HAP-1 (cell line): Measurements from ENCODE around the gene KLHL36.
A peak's percentile ranks its signal among the peaks of the same experiment; 100 is the strongest.
"Not testable (repeated sequence)": the region's sequence is repeated elsewhere in the genome, so short reads cannot be mapped to it uniquely, and the experiment has no call there.

Experiments used
- DNase-seq, 2 experiments: peaks; one replicate each; pipeline ENCODE4 v3.0.0-alpha.2; 2016 to 2020; ENCODE audit warnings: low spot score in 2 of 2
- H3K27me3 ChIP-seq: fragments of 250-450 bp; sonication (Bioruptor Pico); 2 replicates; pipeline ENCODE4 v1.5.1; 2020; ENCODE audit warnings: low read depth, mild to moderate bottlenecking, moderate library complexity
- H3K36me3 ChIP-seq: fragments of 250-450 bp; sonication (Bioruptor Pico); replicated peaks from 2 replicates; pipeline ENCODE4 v1.5.1; 2020; ENCODE audit warnings: mild to moderate bottlenecking
- H3K4me1 ChIP-seq: fragments of 250-450 bp; sonication (Bioruptor Pico); 2 replicates; pipeline ENCODE4 v1.5.1; 2020; ENCODE audit warnings: mild to moderate bottlenecking
- H3K4me3 ChIP-seq: fragments of 250-450 bp; sonication (Bioruptor Pico); 2 replicates; pipeline ENCODE4 v1.5.1; 2020; ENCODE audit warnings: mild to moderate bottlenecking, moderate library complexity
- H3K9me3 ChIP-seq: fragments of 250-450 bp; sonication (Bioruptor Pico); 2 replicates; pipeline ENCODE4 v1.5.1; 2020; ENCODE audit warnings: mild to moderate bottlenecking, moderate library complexity
- in situ Hi-C: fragments of 300-500 bp; cut with MboI; formaldehyde crosslinking; loops from 3 replicates; pipeline ENCODE4 v1.14.3; 2020; ENCODE audit warnings: low sequenced_read_pairs, inconsistent platforms, mixed read lengths

Gene KLHL36

DNA sequence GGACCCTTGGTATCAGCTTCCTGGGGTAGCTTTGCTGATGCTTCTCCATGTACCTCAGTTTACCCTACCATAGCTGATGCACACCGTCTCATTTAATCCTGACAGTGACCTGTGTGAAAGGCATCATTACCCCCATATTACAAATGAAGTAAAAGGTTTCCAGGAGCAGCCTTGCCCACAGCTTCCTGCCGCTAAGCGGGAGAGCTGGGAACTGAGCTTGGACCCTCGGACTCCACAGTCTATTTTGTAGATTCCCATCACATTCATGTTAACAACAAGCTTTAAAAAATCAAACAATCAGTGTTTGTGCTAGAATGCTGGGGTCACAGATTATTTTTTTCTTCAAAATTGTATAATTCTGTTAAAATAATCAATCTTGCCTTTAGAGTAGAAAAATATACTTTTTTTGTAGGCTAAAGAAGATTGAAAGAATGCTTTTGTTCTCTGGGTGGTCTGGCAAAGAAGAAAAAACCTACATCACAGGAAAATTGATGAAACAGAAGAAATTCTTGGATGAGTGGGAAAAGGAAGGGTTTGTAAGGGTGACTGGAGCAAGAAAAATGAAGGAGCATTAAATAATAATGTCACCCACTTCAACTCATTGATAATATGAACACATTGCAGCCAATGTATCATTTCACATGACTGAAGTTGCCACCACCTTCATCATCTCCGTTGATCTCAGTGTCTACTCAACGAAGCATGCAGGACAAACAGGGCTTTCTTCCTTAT is 41.9 kb downstream of the KLHL36 start:
- Histone ChIP-seq H3K4me1 (no peaks in the 10 kb centered on the region), H3K36me3 (no peaks in the 10 kb centered on the region), H3K9me3 (no peaks in the 10 kb centered on the region), H3K27me3 (no peaks in the 10 kb centered on the region), H3K4me3 (no peak overlapping the region)
- no peak for DNase-seq
- in situ Hi-C loops = no loop called here

GRCh38 chr16:84692451-84693214 is 44.3 kb downstream of the KLHL36 start:
- Histone ChIP-seq H3K4me3 (no peak overlapping the region), H3K4me1 (no peaks in the 10 kb centered on the region), H3K9me3 (no peaks in the 10 kb centered on the region), H3K36me3 (no peaks in the 10 kb centered on the region), H3K27me3 (no peaks in the 10 kb centered on the region)
- in situ Hi-C loops = no loop called here
- no peak for DNase-seq

GRCh38 chr16:84693869-84694268 is 45.6 kb downstream of the KLHL36 start:
- H3K4me1 ChIP-seq, DNase-seq, H3K27me3 ChIP-seq, in situ Hi-C loops, H3K4me3 ChIP-seq, H3K9me3 ChIP-seq, H3K36me3 ChIP-seq: not testable (repeated sequence)

GRCh38 chr16:84694980-84695379 is 46.7 kb downstream of the KLHL36 start:
- in situ Hi-C loops = no loop called here
- DNase-seq = no peak
- H3K27me3 ChIP-seq = no peaks in the 10 kb centered on the region
- H3K36me3 ChIP-seq = no peaks in the 10 kb centered on the region
- H3K4me1 ChIP-seq = peaks cover 3% of the 10 kb centered on the region
- peaks cover 2% of the 10 kb centered on the region; the same call in 1 of the 2 replicates for H3K9me3 ChIP-seq
- no peak overlapping the region for H3K4me3 ChIP-seq

GRCh38 chr16:84699147-84699711 is 50.9 kb downstream of the KLHL36 start:
- H3K4me3 ChIP-seq = peak overlapping the region; percentile 76
- in situ Hi-C loops = no loop called here
- peaks cover 21% of the 10 kb centered on the region for H3K4me1 ChIP-seq
- peak; percentile 35 to 55 for DNase-seq
- no peaks in the 10 kb centered on the region for H3K27me3 ChIP-seq
- H3K9me3 ChIP-seq = peaks cover 2% of the 10 kb centered on the region; the same call in 1 of the 2 replicates
- H3K36me3 ChIP-seq = no peaks in the 10 kb centered on the region; the same call in 1 of the 2 replicates

GRCh38 chr16:84699712-84700445 is 51.6 kb downstream of the KLHL36 start, which contains the start of gene USP10:
Gene USP10, plus strand, starts transcription at chr16:84700000. Its CDS starts 91 bp downstream, at chr16:84700091.
- in situ Hi-C loops = no loop called here
- DNase-seq = peak; percentile 77 to 87
- peaks cover 26% of the 10 kb centered on the region for H3K4me1 ChIP-seq

DNA sequence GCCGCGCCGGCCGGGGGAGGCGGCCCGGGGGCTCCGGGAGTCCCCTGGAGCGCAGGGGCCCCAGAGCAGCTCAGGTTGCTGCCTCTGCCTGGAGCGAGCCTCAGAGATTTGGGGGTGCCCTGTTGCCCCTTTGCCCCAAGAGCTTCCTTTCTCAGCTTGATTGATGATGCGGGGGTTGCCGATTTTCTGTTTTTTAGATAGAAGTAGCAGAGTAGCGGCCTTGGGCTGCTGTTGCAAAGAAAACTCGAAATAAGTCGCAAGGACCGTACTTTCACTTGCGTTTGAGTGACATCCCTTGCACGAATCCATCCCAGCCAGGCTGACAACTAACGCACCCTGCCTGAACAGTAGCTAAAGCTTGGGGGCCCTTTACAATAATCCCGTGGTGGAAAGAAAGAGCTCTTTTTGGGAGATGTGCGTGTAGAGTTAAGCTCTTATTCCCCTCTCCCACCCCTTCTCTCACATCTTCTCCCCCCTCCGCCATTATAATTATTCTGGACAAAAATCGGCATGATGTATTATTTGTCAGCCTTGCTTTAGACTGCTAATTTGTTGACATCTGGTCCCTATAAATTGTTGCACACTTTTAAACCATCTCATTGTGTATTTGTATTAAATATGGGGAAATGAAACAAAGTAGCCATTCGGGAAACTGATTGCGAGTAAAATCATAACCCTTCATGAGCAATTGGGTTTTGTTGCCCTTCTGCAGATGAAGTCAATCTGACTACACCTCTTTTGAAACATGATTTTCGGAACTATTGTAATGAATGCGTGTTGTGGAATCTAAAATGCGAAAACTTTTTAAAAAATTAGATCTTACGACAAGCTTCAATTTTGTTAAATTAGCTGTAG is 52.4 kb downstream of the KLHL36 start:
- Histone ChIP-seq H3K4me1 (peaks cover 26% of the 10 kb centered on the region), H3K27me3 (no peaks in the 10 kb centered on the region), H3K9me3 (peaks cover 2% of the 10 kb centered on the region; the same call in 1 of the 2 replicates), H3K4me3 (peak overlapping the region; percentile 76), H3K36me3 (no peaks in the 10 kb centered on the region; the same call in 1 of the 2 replicates)
- DNase-seq = peak; percentile 60 to 61
- in situ Hi-C loops = no loop called here

More at GRCh38 chr16:84699712-84700445, 51.6 kb downstream of the KLHL36 start, which contains the start of gene USP10:
- Histone ChIP-seq H3K36me3 (no peaks in the 10 kb centered on the region; the same call in 1 of the 2 replicates), H3K4me3 (peak within 1 kb of the TSS; percentile 76), H3K27me3 (no peaks in the 10 kb centered on the region), H3K9me3 (peaks cover 2% of the 10 kb centered on the region; the same call in 1 of the 2 replicates)

GRCh38 chr16:84703681-84704080 is 55.4 kb downstream of the KLHL36 start:
- in situ Hi-C loops = no loop called here

DNA sequence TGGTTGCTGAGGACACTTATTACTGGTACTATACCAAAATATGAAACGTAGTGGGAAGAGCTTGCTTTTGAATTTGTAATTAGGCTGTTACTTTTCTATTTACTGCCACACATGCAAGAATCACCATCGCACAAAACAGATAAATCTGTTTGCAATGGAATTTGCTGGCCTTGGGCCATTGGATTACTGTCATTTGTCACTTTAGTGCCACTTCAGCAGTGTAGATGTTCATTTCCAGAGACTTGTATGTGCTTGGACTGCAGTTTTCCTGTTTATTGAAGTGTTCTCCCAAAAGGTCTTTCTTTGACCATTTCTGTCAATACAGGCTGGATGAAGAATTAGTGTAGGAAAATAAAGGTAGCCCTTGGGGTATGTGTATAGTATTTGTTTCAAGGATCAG is 55.9 kb downstream of the KLHL36 start:
- Histone ChIP-seq H3K4me3 (no peak overlapping the region), H3K4me1 (peaks cover 23% of the 10 kb centered on the region), H3K36me3 (peaks cover 9% of the 10 kb centered on the region), H3K27me3 (no peaks in the 10 kb centered on the region), H3K9me3 (no peaks in the 10 kb centered on the region)
- DNase-seq = no peak
- in situ Hi-C loops = no loop called here

More at GRCh38 chr16:84703681-84704080, 55.4 kb downstream of the KLHL36 start:
- no peak for DNase-seq
- H3K36me3 ChIP-seq = peaks cover 9% of the 10 kb centered on the region
- peaks cover 2% of the 10 kb centered on the region; the same call in 1 of the 2 replicates for H3K9me3 ChIP-seq
- peaks cover 26% of the 10 kb centered on the region for H3K4me1 ChIP-seq
- no peak overlapping the region for H3K4me3 ChIP-seq
- H3K27me3 ChIP-seq = no peaks in the 10 kb centered on the region

DNA sequence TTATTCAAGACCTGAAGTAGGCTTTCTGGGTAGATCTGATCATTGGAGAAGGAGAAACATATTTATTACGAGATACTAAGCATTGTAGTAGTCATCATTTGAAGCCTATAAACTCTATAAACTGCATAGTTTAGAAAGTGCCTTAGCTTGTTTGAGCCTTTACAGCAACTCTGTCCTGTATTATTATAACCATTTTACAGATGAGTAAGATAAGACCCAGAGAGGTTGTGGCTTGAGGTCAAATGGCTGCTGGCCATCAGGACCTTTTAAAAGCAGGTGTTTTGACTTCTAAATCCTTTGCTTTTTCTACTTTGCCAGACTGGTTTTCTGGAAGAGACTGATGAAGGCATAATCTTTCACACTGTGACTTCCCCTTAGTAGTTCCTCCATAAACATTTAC is 58.5 kb downstream of the KLHL36 start:
- Histone ChIP-seq H3K27me3 (no peaks in the 10 kb centered on the region), H3K4me1 (peaks cover 23% of the 10 kb centered on the region), H3K9me3 (no peaks in the 10 kb centered on the region), H3K36me3 (peaks cover 14% of the 10 kb centered on the region), H3K4me3 (no peak overlapping the region)
- DNase-seq = no peak
- in situ Hi-C loops = no loop called here

GRCh38 chr16:84709609-84710008 is 61.3 kb downstream of the KLHL36 start:
- Histone ChIP-seq H3K4me3 (no peak overlapping the region), H3K36me3 (peaks cover 14% of the 10 kb centered on the region), H3K27me3 (no peaks in the 10 kb centered on the region), H3K9me3 (no peaks in the 10 kb centered on the region), H3K4me1 (peaks cover 1% of the 10 kb centered on the region; the same call in 1 of the 2 replicates)
- in situ Hi-C loops = no loop called here
- no peak for DNase-seq

DNA sequence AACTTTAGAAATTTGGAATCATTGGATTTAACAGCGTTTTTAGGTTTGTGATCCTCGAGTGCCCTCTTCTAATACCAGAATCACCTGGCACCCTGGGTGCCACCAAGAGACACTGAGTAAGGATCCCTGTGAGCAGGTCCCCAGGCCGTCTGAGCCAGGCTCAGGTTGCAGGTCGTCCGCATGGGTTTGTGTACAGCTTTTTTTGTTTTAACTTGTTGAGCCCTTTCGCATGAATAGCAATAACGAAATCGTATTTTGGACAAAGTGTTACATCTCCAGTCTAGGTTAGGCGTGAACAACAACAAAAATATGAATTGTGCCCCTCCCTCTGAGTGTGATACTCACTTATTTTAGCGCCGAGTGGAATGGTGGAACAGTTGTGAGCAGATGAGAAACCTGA is 62.4 kb downstream of the KLHL36 start:
- no peak for DNase-seq
- in situ Hi-C loops = no loop called here
- H3K27me3 ChIP-seq = no peaks in the 10 kb centered on the region
- no peak overlapping the region for H3K4me3 ChIP-seq
- no peaks in the 10 kb centered on the region for H3K4me1 ChIP-seq
- H3K9me3 ChIP-seq = no peaks in the 10 kb centered on the region
- peaks cover 14% of the 10 kb centered on the region for H3K36me3 ChIP-seq
